Stimulated activated CD4-positive, alpha-beta T cell treated with anti-CD3 and anti-CD28 coated beads, Interleukin-12 subunit alpha, Interleukin-12 subunit beta, amount 100 ng/mL, for 24 hours (primary cell): ENCODE results near the gene MMP3.
"Not testable (repeated sequence)": the region's sequence is repeated elsewhere in the genome, so short reads cannot be mapped to it uniquely, and the experiment has no call there.

Experiments used
- DNase-seq, 2 experiments: peaks; one replicate each; pipeline ENCODE4 v3.0.0-alpha.2; 2020; ENCODE audit warnings: low read depth in 2 of 2

The MMP3 gene

DNA sequence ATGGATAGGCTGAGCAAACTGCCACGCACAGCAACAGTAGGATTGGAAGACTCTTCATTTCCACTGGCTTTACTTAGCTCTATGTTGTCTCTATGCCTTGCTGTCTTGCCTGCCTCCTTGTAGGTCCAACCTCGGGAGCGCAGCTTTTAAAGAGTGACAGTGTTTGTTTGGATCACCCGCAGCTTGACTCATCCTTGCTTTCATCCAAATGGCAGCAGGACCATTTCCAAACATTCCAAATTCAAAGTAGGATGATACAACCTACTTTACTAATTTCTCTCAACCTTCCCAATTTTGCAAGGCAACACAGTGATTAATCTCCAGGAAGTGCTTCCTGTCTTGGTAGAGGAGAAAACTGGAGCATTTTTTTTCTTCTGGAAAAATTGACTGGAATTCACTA, at the start of gene MMP3:
Gene MMP3 (minus strand): TSS at position 121 of the 400 bp plus-strand sequence. CDS start 63 bp downstream, at position 58.
- no peak for DNase-seq

DNA sequence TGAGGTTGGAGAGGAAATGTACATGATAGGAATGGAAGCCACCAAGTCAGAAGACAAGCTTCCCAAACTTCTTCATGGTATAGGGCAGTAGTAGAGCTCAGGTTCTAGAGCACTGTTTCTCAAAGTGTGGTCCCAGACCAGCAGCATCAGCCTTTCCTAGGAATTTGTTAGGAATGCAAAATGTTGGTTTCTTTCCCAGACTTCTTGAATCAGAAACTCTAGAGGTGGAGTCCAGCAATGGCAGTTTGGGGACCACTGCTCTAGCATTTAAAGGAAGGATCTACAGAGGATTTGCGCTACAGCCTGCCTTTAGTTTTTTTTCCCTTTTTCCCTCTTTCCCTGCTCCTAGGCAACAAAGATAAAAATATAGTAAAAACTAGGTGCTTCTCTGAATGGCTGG, 48.3 kb upstream of the MMP3 start:
- DNase-seq, result no peak

DNA sequence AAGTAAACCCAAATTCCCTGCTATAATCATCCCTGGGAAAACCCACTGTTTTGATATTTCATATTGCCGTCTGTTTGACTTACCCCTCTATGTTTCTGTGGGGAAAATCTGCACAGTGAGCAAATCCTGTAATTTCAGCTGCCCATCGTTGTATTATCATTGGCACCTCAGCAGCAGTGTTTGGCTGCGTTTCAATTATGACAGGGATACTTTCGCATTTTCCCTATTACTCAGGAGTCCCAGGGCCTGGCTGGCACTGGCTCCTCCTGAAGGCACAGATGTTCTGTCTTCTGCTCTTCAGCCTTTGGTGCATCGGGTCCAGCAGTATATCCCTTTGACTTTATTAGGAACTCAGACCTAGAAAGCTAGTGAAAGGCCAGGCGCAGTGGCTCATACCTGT, 43.6 kb upstream of the MMP3 start:
- no peak for DNase-seq

DNA sequence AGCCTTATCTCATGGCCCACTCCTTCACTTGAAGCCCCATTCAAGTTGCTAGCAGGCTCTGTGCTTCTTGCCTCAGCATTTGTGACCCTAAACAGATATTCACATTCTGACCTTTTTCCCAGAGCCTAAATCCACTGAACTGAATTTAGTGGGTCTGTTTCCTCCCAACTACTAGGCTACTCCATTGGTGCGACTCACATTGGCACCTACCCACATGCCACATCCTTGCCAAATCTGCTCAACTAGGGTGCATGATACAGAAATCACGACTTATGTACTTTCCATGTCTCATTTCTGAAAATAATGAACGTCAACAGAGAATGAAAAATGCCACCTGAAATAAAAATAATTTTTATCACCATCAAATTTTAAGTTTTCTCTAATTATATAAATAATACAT, 39.7 kb upstream of the MMP3 start:
- no peak for DNase-seq

DNA sequence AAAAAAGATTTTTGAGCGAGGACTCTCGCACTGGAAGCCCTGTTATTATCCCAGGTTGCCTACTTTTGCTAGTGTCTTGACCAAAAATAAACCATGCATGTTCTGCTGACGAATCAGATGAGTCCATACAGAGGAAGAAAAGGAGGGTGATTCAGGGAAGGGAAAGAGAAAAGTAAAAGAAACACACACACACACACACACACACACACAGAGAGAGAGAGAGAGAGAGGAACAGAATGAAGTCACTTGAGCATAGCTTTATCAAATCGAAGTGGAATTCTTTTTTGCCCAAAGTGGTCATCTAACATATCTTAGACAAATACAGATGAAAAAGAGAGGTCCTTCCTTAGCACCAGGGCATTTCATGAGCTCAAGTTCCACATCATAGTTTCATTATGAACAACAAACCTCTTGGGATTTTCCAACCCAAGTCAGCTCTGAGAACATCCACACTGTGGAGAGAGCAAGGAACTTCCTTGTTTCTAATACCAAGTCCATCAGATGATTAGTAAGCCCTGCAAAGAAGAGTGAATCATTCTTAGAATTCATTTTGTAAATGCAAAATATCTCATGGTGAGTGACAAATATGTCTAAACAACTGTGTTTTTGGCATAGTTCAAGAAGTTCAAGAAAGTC, 39.1 kb upstream of the MMP3 start:
- DNase-seq, result no peak

DNA sequence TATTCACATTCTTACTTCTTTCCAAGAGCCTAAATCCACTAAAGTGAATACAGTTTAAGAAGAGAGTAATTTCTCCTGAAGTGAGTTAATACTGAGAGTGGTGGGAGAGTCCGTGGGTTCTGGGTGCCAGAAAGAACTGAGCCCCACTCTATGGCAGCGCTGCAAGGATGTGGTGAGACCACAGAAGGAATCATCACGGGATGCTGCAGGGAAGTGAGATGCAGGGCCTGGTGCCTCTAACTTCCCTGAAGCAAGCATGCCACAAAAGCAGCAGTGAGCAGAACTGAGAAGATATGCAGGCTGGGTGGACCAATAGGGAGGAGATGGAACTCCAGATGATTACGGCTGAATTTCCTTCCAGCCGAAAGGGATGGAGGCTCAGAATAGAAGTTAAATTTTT, 36.4 kb upstream of the MMP3 start:
- DNase-seq, result no peak

DNA sequence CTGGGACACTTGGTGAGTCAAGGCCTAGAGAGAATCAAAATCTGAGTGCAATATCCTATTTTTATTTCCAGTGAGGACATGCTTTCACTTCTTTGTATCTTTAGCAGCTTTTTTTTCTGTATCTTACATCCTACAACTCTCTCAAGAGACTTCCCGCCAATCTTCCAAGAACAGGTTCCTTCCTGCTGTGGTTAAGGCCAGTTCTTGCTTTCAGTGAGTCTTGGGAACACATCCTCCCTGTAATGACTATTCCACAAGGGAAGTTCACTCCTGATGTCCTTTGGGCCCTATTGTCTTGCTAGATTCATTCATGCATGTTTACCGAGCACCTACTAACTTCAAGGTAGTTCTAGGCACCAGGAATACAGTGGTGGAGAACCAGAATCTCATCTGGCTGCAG, 35.2 kb upstream of the MMP3 start:
- DNase-seq, result no peak

DNA sequence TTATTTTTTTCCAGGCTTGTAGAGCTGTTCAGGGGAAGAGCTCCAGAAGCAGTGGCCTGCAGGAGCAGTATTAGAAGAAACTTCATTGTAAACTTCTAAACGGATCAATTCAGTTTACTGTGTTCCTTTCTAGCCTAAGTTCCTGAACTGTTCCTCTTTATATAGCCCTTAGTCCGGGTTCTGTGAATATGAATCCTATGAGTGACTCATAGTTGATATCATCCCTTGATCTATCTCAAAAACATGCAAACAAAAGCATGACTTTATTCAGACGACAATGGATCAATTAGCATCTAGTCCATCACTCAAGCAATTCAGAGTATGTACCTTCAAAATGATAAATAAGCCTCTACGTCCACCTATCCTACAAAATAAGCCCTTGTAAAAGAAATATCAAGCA, 31.4 kb upstream of the MMP3 start, which contains the start of gene MMP12:
Gene MMP12 (minus strand): TSS at position 131 of the 400 bp plus-strand sequence. CDS start 45 bp downstream, at position 86.
- no peak for DNase-seq

DNA sequence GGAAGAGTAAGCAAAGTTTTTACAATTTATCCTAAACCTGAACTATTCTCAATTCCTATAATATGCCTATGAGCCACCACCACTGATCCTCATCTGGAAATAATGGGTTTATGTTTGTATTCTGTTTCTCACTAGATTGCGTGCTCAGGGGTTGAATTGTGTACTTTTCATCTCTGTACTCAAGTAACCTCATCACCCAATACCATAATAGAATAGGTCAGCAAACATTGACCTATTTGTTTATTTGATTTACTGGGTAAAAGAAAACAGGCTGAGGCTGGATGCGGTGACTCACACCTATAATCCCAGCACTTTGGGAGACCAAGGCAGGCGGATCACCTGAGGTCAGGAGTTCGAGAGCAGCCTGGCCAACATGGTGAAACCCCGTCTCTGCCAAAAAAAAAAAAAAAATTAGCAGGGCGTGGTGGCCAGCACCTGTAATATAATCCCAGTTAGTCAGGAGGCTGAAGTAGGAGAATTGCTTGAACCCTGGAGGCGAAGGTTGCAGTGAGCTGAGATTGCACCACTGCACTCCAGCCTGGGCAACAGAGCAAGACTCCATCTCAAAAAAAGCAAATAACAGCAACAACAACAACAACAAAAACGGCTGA, 26.1 kb upstream of the MMP3 start:
- DNase-seq, result not testable (repeated sequence)

DNA sequence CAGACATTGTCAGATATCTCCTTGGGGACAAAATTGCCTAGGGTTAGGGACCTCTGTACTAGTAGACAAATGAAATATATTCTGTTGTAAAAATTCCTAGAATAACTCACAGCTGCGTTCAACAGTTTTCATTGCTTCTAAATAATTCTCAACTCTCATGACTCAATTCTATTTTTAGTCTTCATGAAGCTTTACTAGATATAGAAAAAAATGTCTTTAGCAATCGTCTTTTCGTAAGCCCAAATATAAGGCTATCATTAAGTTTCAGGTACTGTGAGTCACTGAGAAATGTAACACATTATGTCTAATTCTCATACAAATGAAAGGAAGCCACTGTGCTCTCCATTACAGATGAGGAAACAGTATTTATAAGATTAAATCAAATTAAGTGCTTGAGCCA, 24.9 kb upstream of the MMP3 start:
- DNase-seq, result no peak

DNA sequence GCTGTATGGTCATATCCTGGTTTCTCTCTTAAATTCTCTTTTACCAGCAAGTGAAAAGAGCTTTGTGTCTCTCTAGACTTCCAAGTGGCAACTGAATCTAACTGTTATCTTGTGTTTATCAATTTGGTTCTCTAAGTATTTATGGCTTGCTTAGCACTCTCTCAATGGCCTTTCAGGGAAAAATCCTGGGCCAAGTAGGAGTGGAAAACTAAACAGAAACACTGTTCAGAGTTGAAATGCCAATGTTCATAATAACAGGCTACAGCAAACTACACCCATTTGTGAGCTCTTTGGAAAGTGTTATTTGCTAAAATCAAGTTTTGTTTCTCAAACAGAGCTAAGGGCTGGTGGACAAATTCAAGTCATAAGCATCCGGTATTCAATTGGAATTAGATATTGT, 21.3 kb upstream of the MMP3 start:
- no peak for DNase-seq

DNA sequence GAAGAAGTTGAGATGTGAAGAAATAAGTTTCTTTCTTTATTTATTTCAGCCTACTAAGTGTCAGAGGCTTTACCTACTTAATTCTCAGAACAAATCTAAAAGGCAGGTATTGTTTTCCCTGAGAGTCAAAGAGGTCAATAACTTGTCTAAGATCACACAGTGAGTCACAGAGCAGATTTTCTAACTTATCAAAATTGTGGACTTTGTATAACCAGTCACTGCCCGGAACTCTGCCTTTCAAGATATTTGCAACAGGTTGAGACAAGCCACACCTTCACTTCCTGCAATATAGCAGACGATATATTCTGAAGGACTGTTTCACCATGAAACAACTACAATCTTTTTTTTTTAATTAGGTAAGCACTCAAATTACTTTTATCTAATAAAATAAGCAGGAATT, 10.5 kb upstream of the MMP3 start:
- DNase-seq, result no peak

DNA sequence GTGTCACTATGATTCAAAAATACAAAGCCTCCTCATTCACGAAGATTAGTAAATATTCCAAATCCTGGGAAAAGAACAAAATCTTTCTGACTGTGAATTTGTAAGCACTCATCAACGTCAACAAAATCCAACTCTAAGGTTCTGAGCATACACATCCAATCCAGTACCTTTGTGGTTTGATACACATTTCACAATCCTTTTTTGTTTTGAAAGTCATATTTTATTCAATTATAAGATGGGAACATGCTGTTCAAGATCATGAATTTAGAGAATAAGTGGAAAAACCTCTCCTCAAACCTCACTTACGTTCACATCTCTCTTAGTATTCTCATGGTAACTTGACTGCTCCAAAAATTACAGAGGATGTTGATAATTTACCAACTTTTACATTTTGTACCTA, 9.6 kb upstream of the MMP3 start:
- DNase-seq, result no peak

DNA sequence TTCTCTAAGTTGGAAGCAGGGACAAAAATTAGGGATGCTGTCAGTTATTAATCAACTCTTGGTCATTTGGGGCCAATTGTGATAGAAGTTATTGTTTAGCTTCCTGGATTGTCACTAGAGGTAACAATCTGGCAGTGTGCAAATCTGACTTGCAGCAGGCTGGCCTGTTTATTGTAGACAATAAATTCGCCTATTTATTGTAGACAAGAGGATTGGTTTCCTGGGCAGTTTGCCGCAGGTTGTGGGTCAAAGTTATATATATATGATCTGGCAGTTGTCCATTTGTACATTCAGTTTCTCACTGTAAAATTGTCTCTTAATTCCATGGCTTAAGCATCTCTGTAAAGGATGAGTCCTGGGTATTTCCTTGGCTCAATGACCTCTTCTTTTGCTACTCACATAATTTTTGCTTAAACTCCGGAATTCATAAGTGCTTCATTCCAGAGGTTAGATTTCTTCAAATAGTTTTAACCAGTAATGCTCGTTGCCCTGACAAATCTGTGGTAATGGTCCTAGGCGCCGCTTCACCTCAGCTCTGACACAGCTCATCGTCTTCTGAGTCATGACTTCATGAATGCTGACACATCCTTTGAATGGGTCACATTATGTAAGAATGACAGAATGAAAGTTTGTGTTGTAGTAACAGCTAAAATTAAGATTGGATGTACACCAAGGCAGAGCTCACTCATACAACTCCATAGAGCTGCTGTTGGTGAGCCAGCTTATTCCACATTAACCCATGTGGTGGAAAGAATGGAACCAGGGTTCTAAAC, 7.8 kb upstream of the MMP3 start:
- no peak for DNase-seq

DNA sequence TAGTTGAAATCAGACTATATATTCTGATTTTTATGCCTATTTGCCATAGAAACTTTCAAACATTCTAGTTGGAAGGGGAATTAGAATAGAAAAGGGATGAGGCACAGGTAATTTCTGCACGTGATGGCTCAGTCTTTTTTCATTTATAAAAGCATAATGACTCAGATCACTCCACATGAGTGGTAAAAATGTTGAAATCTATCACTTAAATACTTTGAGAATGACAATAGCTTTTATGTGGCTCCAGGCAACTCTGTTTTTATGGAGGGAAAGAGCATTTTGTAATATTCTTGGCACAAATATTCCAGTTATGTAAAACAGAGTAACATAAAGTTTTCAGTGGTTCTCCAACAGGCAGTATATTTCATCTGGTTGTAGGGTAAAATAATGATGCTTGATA, 5.9 kb upstream of the MMP3 start:
- DNase-seq, result no peak

DNA sequence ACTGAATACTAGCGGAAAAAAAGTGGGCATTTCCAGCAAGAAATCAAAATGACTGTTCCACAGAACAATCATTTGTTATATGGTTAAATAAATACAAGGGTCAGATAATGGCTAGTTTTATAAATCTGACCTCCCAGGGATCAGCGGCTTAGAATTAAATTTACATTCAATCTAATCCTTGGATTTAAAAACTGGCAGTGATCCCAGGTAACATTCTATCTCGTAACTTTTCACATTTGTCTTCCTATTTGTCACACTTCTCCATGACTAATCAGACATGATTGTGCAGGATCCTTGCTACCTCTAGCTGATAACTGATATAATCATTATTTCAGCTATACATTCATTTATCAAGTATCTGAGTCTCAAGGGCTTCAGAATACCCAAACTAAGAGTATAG, 2.9 kb upstream of the MMP3 start:
- DNase-seq, result no peak

DNA sequence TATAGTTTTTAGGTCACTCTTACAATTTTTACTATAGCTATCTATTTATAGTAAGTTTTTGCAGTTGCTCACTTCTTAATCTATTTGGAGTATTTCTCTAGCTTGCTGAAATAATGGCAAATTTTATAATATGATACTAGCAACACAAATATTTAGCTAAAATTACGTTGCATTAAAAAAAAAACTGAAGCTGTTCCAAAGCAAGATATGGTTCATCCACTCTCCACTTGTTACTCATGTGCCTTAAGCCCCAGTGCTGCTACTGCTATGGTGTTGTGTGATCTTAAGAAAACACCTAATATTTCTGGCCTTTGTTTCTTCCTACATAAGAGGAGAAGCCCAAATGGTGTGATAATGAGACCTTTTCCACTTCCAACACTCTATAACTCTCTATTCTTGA, 479 bp downstream of the MMP3 start:
- DNase-seq, result no peak

DNA sequence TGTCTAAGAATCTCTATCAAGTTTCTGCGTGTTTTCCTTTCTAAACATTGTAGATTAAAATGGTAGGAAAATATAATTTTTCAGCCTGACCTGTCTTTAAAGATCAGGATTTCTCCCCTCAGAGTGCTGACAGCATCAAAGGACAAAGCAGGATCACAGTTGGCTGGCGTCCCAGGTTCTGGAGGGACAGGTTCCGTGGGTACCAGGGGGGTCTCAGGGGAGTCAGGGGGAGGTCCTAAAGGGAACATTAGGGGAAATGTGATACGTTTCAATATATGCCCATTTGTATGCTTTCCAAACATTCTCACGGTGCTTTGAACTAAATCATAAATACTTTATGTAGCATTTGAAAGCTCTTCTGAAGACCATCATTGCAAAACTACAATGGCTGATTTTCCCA, 3.4 kb downstream of the MMP3 start:
- no peak for DNase-seq

DNA sequence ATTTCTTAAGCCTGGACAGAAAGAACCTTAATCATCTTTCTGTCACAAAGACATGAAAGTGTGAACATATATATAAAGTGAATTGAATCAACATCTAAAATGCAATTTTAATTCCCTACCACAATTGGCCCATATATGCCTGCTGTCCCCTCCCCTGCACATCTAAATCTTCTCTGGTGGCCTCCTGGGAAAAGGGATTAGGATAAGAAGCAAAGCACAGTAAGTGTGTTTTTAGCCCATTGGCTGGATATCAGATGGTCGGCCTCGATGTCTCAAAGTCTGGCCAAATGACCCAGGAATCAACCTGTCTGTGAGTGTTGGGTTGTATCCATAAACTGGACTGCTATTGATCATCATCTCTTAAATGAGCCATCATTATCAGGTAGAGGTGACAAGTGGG, 5.8 kb downstream of the MMP3 start:
- no peak for DNase-seq

DNA sequence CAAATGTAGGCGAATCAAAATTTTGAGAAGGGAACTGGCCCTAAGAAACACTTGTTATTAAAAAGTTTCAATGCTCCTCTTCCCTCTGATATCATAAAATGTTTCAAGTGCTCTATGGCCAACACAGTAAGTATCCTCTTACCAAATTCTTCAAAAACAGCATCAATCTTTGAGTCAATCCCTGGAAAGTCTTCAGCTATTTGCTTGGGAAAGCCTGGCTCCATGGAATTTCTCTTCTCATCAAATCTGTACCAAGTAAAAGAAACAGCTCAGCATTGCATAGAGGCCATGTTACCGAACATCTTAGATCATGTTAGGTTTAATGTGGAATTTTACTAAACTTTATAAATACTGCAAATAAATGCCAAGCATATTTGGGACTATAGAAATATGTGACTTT, 6.3 kb downstream of the MMP3 start:
- no peak for DNase-seq

DNA sequence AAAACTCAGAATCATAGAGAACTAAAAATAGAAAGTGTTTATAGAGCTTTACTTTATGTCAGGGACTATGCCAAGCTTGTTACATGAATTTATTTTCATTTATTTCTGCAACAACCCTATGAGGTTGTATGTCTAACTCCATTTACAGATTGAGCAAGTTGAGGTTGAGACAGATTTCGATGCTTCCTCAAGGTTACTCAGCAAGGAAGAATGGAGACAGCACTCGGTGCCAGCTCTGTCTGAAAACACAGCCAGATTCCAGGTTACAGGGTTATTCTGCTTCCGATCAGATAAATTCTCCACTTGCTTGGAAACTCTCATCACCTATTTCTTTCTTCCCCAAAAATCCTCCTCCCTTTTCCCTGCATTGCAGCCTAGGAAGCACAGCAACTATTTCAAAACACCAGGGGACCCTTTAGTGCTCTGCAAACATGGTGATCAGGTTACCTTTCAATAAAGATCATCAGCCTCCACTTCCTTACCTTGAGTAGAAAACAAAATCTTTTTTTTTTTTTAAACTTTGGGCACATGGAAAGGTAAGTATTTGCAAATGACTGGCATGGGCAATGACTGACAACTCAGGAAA, 7.0 kb downstream of the MMP3 start:
- no peak for DNase-seq

DNA sequence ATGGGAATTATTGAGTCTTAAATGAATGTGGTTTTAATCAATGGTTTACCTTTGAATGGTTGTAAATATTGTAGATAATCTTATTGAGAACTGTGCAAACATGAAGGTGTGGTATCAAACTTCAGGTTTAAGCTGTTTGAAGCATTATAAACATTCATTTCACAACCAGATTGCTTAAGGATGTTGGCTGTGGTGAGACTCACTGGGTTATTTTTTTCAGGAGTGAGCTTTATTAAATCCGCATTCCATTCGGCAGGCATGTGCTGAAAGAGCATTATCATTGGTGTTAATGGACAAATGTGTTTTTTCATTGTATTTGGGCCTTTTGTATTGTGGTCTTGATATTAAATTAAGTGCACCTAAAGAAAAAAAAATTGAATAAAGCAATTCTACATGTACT, 9.7 kb downstream of the MMP3 start:
- DNase-seq, result no peak

DNA sequence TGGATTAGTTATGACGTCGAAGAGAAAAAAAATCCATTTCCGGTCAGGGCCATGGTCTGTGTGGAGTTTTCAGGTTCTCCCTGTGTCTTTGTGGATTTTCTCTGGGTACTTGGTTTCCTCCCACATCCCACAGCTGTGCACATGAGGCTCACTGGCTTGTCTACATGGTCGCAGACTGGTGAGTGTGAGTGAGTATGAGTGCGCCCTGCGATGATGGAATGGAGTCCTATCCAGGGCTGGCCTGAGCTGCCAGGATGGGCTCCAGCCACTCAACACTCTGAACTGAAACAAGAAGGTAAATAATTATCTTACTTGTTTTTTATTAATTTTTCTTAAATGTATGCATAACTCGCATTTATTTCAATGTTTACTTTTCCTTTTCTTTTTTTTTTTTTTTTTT, 10.8 kb downstream of the MMP3 start:
- no peak for DNase-seq
